ENCODE results near the gene PTPRCAP. TPM values are rescaled to one million over a fixed set of nuclear protein-coding genes. Genes with fewer than 3 reads are reported as not detected.
A peak's percentile ranks its signal among the peaks of the same experiment; 100 is the strongest.

Gene PTPRCAP
- total and polyA plus RNA-seq, 2 donors (not counting 1 experiment from before 2014, with no cell fraction given), result 266 to 565 TPM

- H3K27me3 ChIP-seq (replicated peaks in 1 of 4; ENCODE audit: control extremely low read depth in 1 of 4, control insufficient read depth in 3 of 4, insufficient read depth in 4 of 4, low read length in 3 of 4), result no peaks in the 10 kb centered on the region
- 98% methylated on average over 8 of the region's 11 CpGs for WGBS (ENCODE audit: insufficient coverage)
- H3K79me2 ChIP-seq (ENCODE audit: control insufficient read depth, insufficient read depth, low read length), result peaks cover 69% of the 10 kb centered on the region
- peaks cover 0 to 40% of the 10 kb centered on the region in 2 experiments for H3K36me3 ChIP-seq (replicated peaks in 1 of 2; ENCODE audit: control extremely low read depth in 1 of 2, control insufficient read depth in 1 of 2, extremely low read depth in 1 of 2, insufficient read depth in 2 of 2, low read length in 1 of 2)
- peaks cover 28 to 61% of the 10 kb centered on the region in 2 donors for H3K4me1 ChIP-seq (ENCODE audit: control insufficient read depth in 2 of 2, insufficient read depth in 2 of 2, low read length in 2 of 2)
- Mint-ChIP-seq H3K9me3 (ENCODE audit: insufficient read depth) (no peaks in the 10 kb centered on the region), H3K4me3 (peak overlapping the region; percentile 99), H3K27me3 (no peaks in the 10 kb centered on the region), H3K27ac (peak overlapping the region; percentile 53), H3K4me1 (peaks cover 56% of the 10 kb centered on the region)
- no peak overlapping the region for H3K9ac ChIP-seq (ENCODE audit: low read length)
- DNase-seq (no peak), ATAC-seq (ENCODE audit: low read depth) (no peak)
- H2AFZ ChIP-seq (ENCODE audit: insufficient read depth, low read depth, low read length, poor library complexity, severe bottlenecking), result no peak overlapping the region
- peak overlapping the region; percentile 92 for H3K4me2 ChIP-seq (replicated peaks; ENCODE audit: low read depth, low read length, poor library complexity, severe bottlenecking)
- intact Hi-C loops (cut with micrococcal nuclease), result no loop called here
- H3K27ac ChIP-seq (ENCODE audit: low read length in 2 of 2), result no peak overlapping the region
- no peaks in the 10 kb centered on the region for H3K9me3 ChIP-seq (ENCODE audit: control extremely low read depth in 1 of 3, control insufficient read depth in 2 of 3, insufficient read depth in 1 of 3, low read length in 2 of 3)
- H3K4me3 ChIP-seq (ENCODE audit: control extremely low read depth in 1 of 5, extremely low read depth in 1 of 5, insufficient read depth in 1 of 5, low read depth in 2 of 5, low read length in 4 of 5), result no peak overlapping the region
- H4K20me1 ChIP-seq (ENCODE audit: control insufficient read depth, insufficient read depth, low read length, poor library complexity, severe bottlenecking), result peaks cover 62% of the 10 kb centered on the region
- CTCF ChIA-PET, result interaction anchor here (4.4 kb wide), 1 partner anchor 28 kb away, joined by 17 read pairs; the partner anchor contains the start of gene PPP1CA
- no peak for TF ChIP-seq EZH2 (IDR thresholded peaks at IDR 0.05; ENCODE audit: borderline replicate concordance, insufficient read depth, low read depth, low read length, poor library complexity, severe bottlenecking)
- TF ChIP-seq CTCF (IDR thresholded peaks at IDR 0.05), result no peak
- POLR2A ChIA-PET, result interaction anchor here (0.7 to 8.3 kb wide), 9 partner anchors 11 to 85 kb away, joined by 3 to 72 read pairs (median 5); partner anchors contain the start of genes PPP1CA, TBC1D10C and TMEM134
Measured at GRCh38 chr11:67429722-67430121, 7.8 kb downstream of the PTPRCAP start.

GRCh38 chr11:67429038-67429668 is 8.3 kb downstream of the PTPRCAP start:
- H3K9me3 ChIP-seq (ENCODE audit: control extremely low read depth in 1 of 3, control insufficient read depth in 2 of 3, insufficient read depth in 1 of 3, low read length in 2 of 3), result no peaks in the 10 kb centered on the region
- peaks cover 22 to 55% of the 10 kb centered on the region in 2 donors for H3K4me1 ChIP-seq (ENCODE audit: control insufficient read depth in 2 of 2, insufficient read depth in 2 of 2, low read length in 2 of 2)
- peak overlapping the region; percentile 92 for H3K4me2 ChIP-seq (replicated peaks; ENCODE audit: low read depth, low read length, poor library complexity, severe bottlenecking)
- peak overlapping the region; percentile 90 for H2AFZ ChIP-seq (ENCODE audit: insufficient read depth, low read depth, low read length, poor library complexity, severe bottlenecking)
- Mint-ChIP-seq H3K27ac (peak overlapping the region; percentile 96), H3K27me3 (no peaks in the 10 kb centered on the region), H3K9me3 (ENCODE audit: insufficient read depth) (no peaks in the 10 kb centered on the region), H3K4me1 (peaks cover 50% of the 10 kb centered on the region), H3K4me3 (peak overlapping the region; percentile 99)
- H3K27me3 ChIP-seq (replicated peaks in 1 of 4; ENCODE audit: control extremely low read depth in 1 of 4, control insufficient read depth in 3 of 4, insufficient read depth in 4 of 4, low read length in 3 of 4), result no peaks in the 10 kb centered on the region
- TF ChIP-seq CTCF (IDR thresholded peaks at IDR 0.05) (no peak), EZH2 (IDR thresholded peaks at IDR 0.05; ENCODE audit: borderline replicate concordance, insufficient read depth, low read depth, low read length, poor library complexity, severe bottlenecking) (no peak)
- H3K9ac ChIP-seq (ENCODE audit: low read length), result peak overlapping the region; percentile 89
- ATAC-seq (ENCODE audit: low read depth), result no peak
- H3K36me3 ChIP-seq (replicated peaks in 1 of 2; ENCODE audit: control extremely low read depth in 1 of 2, control insufficient read depth in 1 of 2, extremely low read depth in 1 of 2, insufficient read depth in 2 of 2, low read length in 1 of 2), result peaks cover 0 to 35% of the 10 kb centered on the region in 2 experiments
- H3K79me2 ChIP-seq (ENCODE audit: control insufficient read depth, insufficient read depth, low read length), result peaks cover 63% of the 10 kb centered on the region
- ChIA-PET CTCF (interaction anchor here (0.5 to 4.4 kb wide), 8 partner anchors 8 to 109 kb away, joined by 3 to 17 read pairs (median 4); partner anchors contain the start of genes AIP, PPP1CA and PTPRCAP), POLR2A (interaction anchor here (0.6 to 8.3 kb wide), 16 partner anchors 8 to 77 kb away, joined by 3 to 72 read pairs (median 5); partner anchors contain the start of genes POLD4, PPP1CA, PTPRCAP and RAD9A)
- 59% methylated on average over 11 of the region's 12 CpGs for WGBS (ENCODE audit: insufficient coverage)
- H3K27ac ChIP-seq (ENCODE audit: low read length in 2 of 2), result peak overlapping the region; percentile 70 to 92
- no peak for DNase-seq
- peaks cover 56% of the 10 kb centered on the region for H4K20me1 ChIP-seq (ENCODE audit: control insufficient read depth, insufficient read depth, low read length, poor library complexity, severe bottlenecking)
- intact Hi-C loops (cut with micrococcal nuclease), result no loop called here
- peak overlapping the region; percentile 82 to 95 (median 91) for H3K4me3 ChIP-seq (ENCODE audit: control extremely low read depth in 1 of 5, extremely low read depth in 1 of 5, insufficient read depth in 1 of 5, low read depth in 2 of 5, low read length in 4 of 5)
